GM12878 (cell line): ENCODE measurements around the gene NDUFV1. TPM values are rescaled to one million over a fixed set of nuclear protein-coding genes. Genes with fewer than 3 reads are reported as not detected.

ENCODE experiments used
- ATF7 ChIP-seq: fragments of 450-650 bp; IDR thresholded peaks from 2 replicates; pipeline ENCODE4 v1.6.1; 2016; ENCODE audit warnings: low read depth, mild to moderate bottlenecking
- BCL11A ChIP-seq: IDR thresholded peaks from 2 replicates; pipeline ENCODE4 v1.6.1; 2011; ENCODE audit warnings: low read depth, low read length
- BHLHE40 ChIP-seq, 2 experiments: fragments of 450-650 bp in 1 of 2; IDR thresholded peaks; 2 replicates each; pipeline ENCODE4 v1.6.1; 2011 to 2017; ENCODE audit warnings: low read depth in 2 of 2, borderline replicate concordance in 1 of 2, improper control_type of control experiment in 1 of 2, low read length in 1 of 2, mild to moderate bottlenecking in 1 of 2
- GABPA ChIP-seq: IDR thresholded peaks from 2 replicates; pipeline ENCODE4 v1.6.1; 2014; ENCODE audit warnings: antibody characterized with exemption, low read depth, mild to moderate bottlenecking, inconsistent platforms
- HDAC2 ChIP-seq: fragments of 200-600 bp; sonication (generic); IDR thresholded peaks from 2 replicates; pipeline ENCODE4 v1.6.1; 2017
- HSF1 ChIP-seq: fragments of 150-350 bp; IDR thresholded peaks from 2 replicates; pipeline ENCODE4 v1.6.1; 2014; ENCODE audit warnings: mild to moderate bottlenecking, low read depth, low read length
- MAX ChIP-seq: IDR thresholded peaks from 2 replicates; pipeline ENCODE4 v1.6.1; 2012; ENCODE audit warnings: low read depth, low read length, improper control_type of control experiment
- MYC ChIP-seq: IDR thresholded peaks from 2 replicates; pipeline ENCODE4 v1.6.1; 2011; ENCODE audit warnings: mild to moderate bottlenecking, low read length, moderate library complexity, inconsistent platforms; ENCODE audit not compliant: insufficient read depth, insufficient replicate concordance, insufficient read length, severe bottlenecking
- RELA ChIP-seq: fragments of 450-650 bp; IDR thresholded peaks from 2 replicates; pipeline ENCODE4 v1.8.0; 2014; ENCODE audit warnings: borderline replicate concordance; ENCODE audit not compliant: partially characterized antibody
- SKIL ChIP-seq: fragments of 450-650 bp; IDR thresholded peaks from 2 replicates; pipeline ENCODE4 v1.6.1; 2017; ENCODE audit warnings: mild to moderate bottlenecking, low read depth, inconsistent platforms; ENCODE audit not compliant: poor library complexity, severe bottlenecking
- SREBF2 ChIP-seq: IDR thresholded peaks from 2 replicates; pipeline ENCODE4 v1.6.1; 2012; ENCODE audit warnings: mild to moderate bottlenecking, low read length
- SRF ChIP-seq, 2 experiments: IDR thresholded peaks; 2 replicates each; pipeline ENCODE4 v1.6.1; 2011; ENCODE audit warnings: low read depth in 2 of 2, low read length in 2 of 2, mild to moderate bottlenecking in 1 of 2, moderate library complexity in 1 of 2
- TAF1 ChIP-seq: IDR thresholded peaks from 2 replicates; pipeline ENCODE4 v1.6.1; 2011; ENCODE audit warnings: mild to moderate bottlenecking, low read depth, low read length, borderline replicate concordance
- TBL1XR1 ChIP-seq: IDR thresholded peaks from 2 replicates; pipeline ENCODE4 v1.6.1; 2012; ENCODE audit warnings: low read depth, low read length, improper control_type of control experiment
- polyA plus RNA-seq, 11 experiments: library from polyadenylated mRNA; depleted of rRNA in 4 of 11; unstranded in 6 of 11; stranded (reverse) in 5 of 11; fragments of >200 nt; fragmentation: Nextera tagmentation in 4 of 11; fragmentation: Illumina TruSeq in 1 of 11; extraction: Ambion mirVana in 4 of 11; extraction: Trizol in 1 of 11; gene quantifications; 1 replicate in 1 of 11; 2 replicates in 10 of 11; pipeline versions ENCODE4 v1.2.1 to v1.2.3, GENCODE V29; 2011 to 2016; ENCODE audit warnings: inconsistent platforms in 2 of 11, missing spikeins in 2 of 11, low read depth in 1 of 11
- total RNA-seq, 4 experiments: library from RNA; depleted of rRNA in 3 of 4; stranded (reverse); fragments of >200 nt in 3 of 4; fragmentation: Illumina TruSeq in 1 of 4; extraction: Trizol in 1 of 4; gene quantifications; 2 replicates each; pipeline versions ENCODE4 v1.2.1 to v1.2.3, GENCODE V29; 2013 to 2021
- TF ChIP-seq, protein P1 (sequence below): fragments of 450-650 bp; IDR thresholded peaks from 2 replicates; pipeline ENCODE4 v1.6.1; 2016; ENCODE audit warnings: mild to moderate bottlenecking, moderate library complexity, borderline replicate concordance
- TF ChIP-seq, protein P2 (sequence below): fragments of 450-650 bp; formaldehyde crosslinking; IDR thresholded peaks from 2 replicates; pipeline ENCODE4 v1.4.0; 2020; ENCODE audit warnings: mild to moderate bottlenecking, moderate library complexity

Gene NDUFV1
- total and polyA plus RNA-seq, 10 of the 15 experiments (the other 5 are each of a cell fraction or from before 2014, with no cell fraction given): 8.2 to 380 (median 231) TPM

- TF ChIP-seq, protein P1, sequence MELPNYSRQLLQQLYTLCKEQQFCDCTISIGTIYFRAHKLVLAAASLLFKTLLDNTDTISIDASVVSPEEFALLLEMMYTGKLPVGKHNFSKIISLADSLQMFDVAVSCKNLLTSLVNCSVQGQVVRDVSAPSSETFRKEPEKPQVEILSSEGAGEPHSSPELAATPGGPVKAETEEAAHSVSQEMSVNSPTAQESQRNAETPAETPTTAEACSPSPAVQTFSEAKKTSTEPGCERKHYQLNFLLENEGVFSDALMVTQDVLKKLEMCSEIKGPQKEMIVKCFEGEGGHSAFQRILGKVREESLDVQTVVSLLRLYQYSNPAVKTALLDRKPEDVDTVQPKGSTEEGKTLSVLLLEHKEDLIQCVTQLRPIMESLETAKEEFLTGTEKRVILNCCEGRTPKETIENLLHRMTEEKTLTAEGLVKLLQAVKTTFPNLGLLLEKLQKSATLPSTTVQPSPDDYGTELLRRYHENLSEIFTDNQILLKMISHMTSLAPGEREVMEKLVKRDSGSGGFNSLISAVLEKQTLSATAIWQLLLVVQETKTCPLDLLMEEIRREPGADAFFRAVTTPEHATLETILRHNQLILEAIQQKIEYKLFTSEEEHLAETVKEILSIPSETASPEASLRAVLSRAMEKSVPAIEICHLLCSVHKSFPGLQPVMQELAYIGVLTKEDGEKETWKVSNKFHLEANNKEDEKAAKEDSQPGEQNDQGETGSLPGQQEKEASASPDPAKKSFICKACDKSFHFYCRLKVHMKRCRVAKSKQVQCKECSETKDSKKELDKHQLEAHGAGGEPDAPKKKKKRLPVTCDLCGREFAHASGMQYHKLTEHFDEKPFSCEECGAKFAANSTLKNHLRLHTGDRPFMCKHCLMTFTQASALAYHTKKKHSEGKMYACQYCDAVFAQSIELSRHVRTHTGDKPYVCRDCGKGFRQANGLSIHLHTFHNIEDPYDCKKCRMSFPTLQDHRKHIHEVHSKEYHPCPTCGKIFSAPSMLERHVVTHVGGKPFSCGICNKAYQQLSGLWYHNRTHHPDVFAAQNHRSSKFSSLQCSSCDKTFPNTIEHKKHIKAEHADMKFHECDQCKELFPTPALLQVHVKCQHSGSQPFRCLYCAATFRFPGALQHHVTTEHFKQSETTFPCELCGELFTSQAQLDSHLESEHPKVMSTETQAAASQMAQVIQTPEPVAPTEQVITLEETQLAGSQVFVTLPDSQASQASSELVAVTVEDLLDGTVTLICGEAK: peak; percentile 25; the same call in 1 of the 2 replicates
- no peak for TF ChIP-seq SKIL
- TF ChIP-seq GABPA: no peak
- no peak for TF ChIP-seq TBL1XR1
- TF ChIP-seq SRF (IDR thresholded peaks at IDR 0.05; ENCODE audit: low read depth in 2 of 2, low read length in 2 of 2): no peak
- TF ChIP-seq, protein P2, sequence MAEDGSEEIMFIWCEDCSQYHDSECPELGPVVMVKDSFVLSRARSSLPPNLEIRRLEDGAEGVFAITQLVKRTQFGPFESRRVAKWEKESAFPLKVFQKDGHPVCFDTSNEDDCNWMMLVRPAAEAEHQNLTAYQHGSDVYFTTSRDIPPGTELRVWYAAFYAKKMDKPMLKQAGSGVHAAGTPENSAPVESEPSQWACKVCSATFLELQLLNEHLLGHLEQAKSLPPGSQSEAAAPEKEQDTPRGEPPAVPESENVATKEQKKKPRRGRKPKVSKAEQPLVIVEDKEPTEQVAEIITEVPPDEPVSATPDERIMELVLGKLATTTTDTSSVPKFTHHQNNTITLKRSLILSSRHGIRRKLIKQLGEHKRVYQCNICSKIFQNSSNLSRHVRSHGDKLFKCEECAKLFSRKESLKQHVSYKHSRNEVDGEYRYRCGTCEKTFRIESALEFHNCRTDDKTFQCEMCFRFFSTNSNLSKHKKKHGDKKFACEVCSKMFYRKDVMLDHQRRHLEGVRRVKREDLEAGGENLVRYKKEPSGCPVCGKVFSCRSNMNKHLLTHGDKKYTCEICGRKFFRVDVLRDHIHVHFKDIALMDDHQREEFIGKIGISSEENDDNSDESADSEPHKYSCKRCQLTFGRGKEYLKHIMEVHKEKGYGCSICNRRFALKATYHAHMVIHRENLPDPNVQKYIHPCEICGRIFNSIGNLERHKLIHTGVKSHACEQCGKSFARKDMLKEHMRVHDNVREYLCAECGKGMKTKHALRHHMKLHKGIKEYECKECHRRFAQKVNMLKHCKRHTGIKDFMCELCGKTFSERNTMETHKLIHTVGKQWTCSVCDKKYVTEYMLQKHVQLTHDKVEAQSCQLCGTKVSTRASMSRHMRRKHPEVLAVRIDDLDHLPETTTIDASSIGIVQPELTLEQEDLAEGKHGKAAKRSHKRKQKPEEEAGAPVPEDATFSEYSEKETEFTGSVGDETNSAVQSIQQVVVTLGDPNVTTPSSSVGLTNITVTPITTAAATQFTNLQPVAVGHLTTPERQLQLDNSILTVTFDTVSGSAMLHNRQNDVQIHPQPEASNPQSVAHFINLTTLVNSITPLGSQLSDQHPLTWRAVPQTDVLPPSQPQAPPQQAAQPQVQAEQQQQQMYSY: no peak
- no peak for TF ChIP-seq HSF1
- TF ChIP-seq MAX: no peak
- no peak for TF ChIP-seq SREBF2
- TF ChIP-seq RELA: no peak
- TF ChIP-seq ATF7: no peak
- no peak for TF ChIP-seq TAF1
- no peak for TF ChIP-seq HDAC2
- TF ChIP-seq BCL11A: no peak
- no peak for TF ChIP-seq MYC
- peak in 1 of 2 experiments; percentile 44; a peak in 1 of 4 replicates for TF ChIP-seq BHLHE40 (IDR thresholded peaks at IDR 0.05; ENCODE audit: borderline replicate concordance in 1 of 2, low read depth in 2 of 2, low read length in 1 of 2)
Measured at GRCh38 chr11:67584881-67585873, 21.6 kb upstream of the NDUFV1 start (continued).
